GM18907 (cell line): ENCODE measurements around the gene CYP26C1.

Source experiments
- ATAC-seq: cut with Tn5 transposase; IDR thresholded peaks from one replicate; pipeline ENCODE4 v1.9.1; 2021; ENCODE audit warnings: mild to moderate bottlenecking, moderate library complexity; ENCODE audit not compliant: unreplicated experiment

The CYP26C1 gene

GRCh38 chr10:93103953-93104352 lies 43.4 kb downstream of the CYP26C1 start:
- ATAC-seq = no peak

DNA sequence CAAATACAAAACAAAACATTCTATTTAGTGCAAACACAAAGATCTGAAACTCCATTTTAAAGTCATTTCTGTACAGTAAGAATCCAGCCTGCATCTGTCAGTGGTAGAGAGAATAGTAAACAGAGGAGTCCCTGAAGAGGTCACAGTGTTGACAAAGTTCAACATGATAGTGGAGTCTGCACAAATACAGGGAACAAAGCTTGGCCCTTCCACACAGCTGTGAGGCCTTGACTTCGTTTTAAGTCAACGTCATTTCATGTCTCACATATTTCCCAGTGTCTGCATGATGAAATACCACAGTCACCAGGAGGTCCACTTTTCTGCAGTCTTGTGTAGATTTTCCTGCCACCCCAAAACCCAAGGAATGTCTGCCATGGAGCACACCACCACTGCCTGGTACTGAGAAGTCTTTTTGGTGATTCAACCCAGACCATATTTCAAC lies 46.1 kb downstream of the CYP26C1 start:
- ATAC-seq = no peak

DNA sequence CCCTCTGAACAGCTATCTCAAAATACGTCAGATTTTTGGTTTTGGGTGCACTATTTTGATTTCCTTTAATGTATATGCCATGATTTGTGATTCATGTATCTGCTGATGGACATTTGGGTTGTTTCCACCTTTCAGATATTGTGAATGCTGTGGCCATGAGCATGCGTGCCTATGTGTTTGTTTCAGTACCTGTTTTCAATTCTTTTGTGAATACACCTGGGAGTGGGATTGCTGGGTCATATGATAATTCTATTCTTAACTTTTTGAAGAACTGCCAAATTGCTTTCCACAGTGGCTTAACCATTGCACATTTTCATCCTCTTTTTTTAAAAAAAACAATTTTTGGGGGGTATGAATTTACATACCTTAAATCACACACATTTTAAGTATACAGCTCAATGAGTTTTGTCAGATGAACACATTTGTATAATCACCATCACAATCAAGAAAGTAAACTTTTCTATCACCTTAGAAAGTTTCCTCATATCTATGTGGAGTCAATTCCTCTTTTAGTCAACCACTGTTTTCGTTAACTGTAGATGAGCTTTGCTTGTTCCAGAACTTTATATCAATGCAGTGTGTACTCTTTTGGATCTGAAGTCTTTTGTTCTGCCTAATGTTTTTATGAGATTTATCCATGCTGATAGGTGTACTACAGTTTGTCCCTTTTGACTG lies 50.0 kb downstream of the CYP26C1 start:
- ATAC-seq = peak; percentile 55

- ATAC-seq = no peak
These were observed 52.4 kb downstream of the CYP26C1 start for GRCh38 chr10:93113042-93113441.

DNA sequence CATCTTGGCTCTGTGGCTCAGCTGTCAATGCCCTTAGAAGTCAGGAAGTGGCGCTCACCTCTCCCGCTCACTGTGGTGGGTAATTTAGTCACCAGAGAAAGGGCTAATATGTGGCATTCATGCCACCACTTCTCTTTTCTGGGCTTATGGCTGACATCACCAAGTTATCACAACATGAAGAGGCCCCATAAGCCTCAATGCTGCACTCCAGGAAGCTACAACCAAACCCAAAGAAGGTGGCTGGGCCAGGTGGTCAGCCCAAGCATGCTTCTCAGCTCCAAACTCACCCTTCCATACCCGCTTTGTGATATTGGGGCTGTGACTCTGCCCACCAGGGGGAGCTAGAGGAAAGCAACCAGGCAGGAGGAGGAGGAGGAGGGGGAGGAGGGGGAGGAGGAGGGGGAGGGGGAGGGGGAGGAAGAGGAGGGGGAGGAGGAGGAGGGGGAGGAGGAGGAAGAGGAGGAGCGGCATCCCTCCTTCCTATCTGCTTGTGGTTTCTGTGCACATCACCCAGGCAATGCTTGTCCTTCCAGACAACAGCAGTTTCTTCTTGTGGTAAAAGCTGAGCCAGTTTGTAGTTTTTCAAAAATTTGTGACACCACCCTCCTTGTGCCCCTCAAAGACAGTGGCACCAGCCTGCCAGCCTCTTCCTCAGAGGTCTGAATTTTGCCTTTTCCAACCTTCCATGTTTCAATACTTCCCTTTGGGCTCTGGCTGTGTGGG lies 55.2 kb downstream of the CYP26C1 start:
- ATAC-seq = peak; percentile 79
